Esophagus (tissue), 2 donors: ENCODE measurements around the gene FECH. TPM values are rescaled to one million over a fixed set of nuclear protein-coding genes. Genes with fewer than 3 reads are reported as not detected.

Source experiments
- H3K27ac ChIP-seq, 2 donors: one replicate each; pipeline ENCODE4 v1.5.1; 2013; ENCODE audit warnings: low read depth in 2 of 2, mild to moderate bottlenecking in 2 of 2, inconsistent platforms in 1 of 2, low read length in 1 of 2, moderate library complexity in 1 of 2
- H3K27me3 ChIP-seq, 2 donors: one replicate each; pipeline ENCODE4 v1.6.1; 2013; ENCODE audit warnings: low read length in 2 of 2, control low read depth in 1 of 2, mild to moderate bottlenecking in 1 of 2; ENCODE audit not compliant: insufficient read depth in 2 of 2, control insufficient read depth in 1 of 2
- H3K36me3 ChIP-seq, 2 donors: one replicate each; pipeline ENCODE4 v1.6.1; 2013; ENCODE audit warnings: low read length in 1 of 2; ENCODE audit not compliant: control insufficient read depth in 2 of 2, insufficient read depth in 2 of 2
- H3K4me1 ChIP-seq, 2 donors: one replicate each; pipeline ENCODE4 v1.6.1; 2013; ENCODE audit warnings: low read length in 1 of 2; ENCODE audit not compliant: control insufficient read depth in 2 of 2, insufficient read depth in 2 of 2
- H3K4me3 ChIP-seq, 2 donors: one replicate each; pipeline ENCODE4 v1.5.1; 2013; ENCODE audit warnings: low read length in 2 of 2, mild to moderate bottlenecking in 2 of 2, low read depth in 1 of 2, moderate library complexity in 1 of 2
- H3K9me3 ChIP-seq, 2 donors: one replicate each; pipeline ENCODE4 v1.6.1; 2013; ENCODE audit warnings: mild to moderate bottlenecking in 2 of 2, low read depth in 1 of 2, low read length in 1 of 2, moderate library complexity in 1 of 2; ENCODE audit not compliant: control insufficient read depth in 2 of 2, insufficient read depth in 1 of 2
- WGBS, 2 donors: extraction: QIAGEN DNeasy Blood & Tissue Kit; methylation state at CpG; one replicate each; pipeline ENCODE4 v1.1.7; 2013; 5-methylcytosine and 5-hydroxymethylcytosine counted together
- polyA plus RNA-seq, 2 donors: library from polyadenylated mRNA; stranded (reverse); fragments of 200-250 nt; gene quantifications; one replicate each; pipeline ENCODE4 v1.2.3, GENCODE V29; 2013
- donor health status: healthy with polysubstance abuse.
- donor health status: Bipolar disorder and iron deficiency.

The FECH gene
- polyA plus RNA-seq, 2 donors: 3.4 to 9.2 TPM

DNA sequence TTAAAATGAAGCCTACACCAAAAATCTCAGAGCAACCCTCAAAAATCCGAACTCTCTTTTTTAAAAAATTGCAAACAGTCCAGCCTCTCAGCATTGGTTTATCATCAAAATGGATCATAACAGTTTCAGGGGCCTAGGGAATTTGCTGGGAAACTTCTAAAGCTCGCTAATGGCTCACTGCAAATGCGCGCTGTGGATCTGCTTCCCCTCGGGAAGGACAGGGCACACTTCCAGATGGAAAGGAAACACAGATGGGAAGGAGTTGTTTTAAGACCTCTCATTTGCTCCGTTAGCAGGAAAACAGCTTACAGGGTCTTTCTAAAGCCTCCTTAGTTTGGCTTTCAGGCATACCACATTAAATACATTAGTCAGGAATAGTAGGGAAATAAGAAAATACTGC lies 27.2 kb downstream of the FECH start:
- Histone ChIP-seq H3K4me1 (no peaks in the 10 kb centered on the region), H3K27ac (no peak overlapping the region), H3K36me3 (peaks cover 4 to 12% of the 10 kb centered on the region in 2 donors), H3K4me3 (no peak overlapping the region), H3K9me3 (no peaks in the 10 kb centered on the region), H3K27me3 (no peaks in the 10 kb centered on the region)
- 68 to 72% methylated on average over 6 of the region's 6 CpGs for WGBS, 2 donors

DNA sequence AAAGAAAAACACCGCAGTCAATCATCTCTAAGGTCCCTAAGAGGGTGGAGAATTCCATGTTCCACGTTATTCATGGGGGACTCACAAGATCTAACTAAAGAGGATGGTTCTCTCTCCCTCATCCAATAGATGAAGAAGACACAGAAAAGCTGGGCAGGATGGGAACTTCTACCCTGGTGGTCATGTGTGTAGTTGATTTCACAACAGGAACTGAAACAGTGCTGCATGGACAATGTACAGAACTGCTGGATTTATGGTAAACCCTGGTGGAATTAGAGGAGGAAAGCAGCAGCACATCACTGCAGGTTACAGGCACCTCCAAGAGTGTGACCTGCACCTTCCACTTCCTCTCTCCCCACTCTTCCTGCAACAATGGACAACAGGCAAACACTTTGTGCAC lies 31.4 kb downstream of the FECH start:
- no peaks in the 10 kb centered on the region for H3K9me3 ChIP-seq
- peaks cover 4 to 16% of the 10 kb centered on the region in 2 donors for H3K36me3 ChIP-seq
- no peaks in the 10 kb centered on the region for H3K4me1 ChIP-seq
- 94 to 95% methylated on average over 2 of the region's 2 CpGs for WGBS, 2 donors
- no peak overlapping the region for H3K27ac ChIP-seq
- no peaks in the 10 kb centered on the region for H3K27me3 ChIP-seq
- no peak overlapping the region for H3K4me3 ChIP-seq

DNA sequence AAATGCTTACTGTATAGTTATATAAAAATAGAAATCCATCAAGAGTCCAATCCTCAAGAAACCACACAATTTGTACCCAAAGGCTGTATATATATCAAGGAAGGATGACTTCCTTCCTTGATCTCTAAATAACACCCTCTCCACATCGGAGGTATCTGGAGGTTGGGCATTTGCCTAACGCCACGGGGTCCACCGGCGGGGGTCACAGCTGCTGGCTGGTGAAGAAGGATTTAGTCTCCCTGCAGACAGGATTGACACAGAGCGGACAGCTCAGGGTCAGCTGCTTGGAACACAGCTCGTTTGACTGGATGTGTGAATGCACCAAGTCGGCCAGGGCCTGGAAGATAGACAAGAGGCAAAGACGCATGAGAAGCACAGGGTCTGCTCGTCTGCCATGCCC lies 36.0 kb downstream of the FECH start:
- Histone ChIP-seq H3K36me3 (peaks cover 0 to 13% of the 10 kb centered on the region in 2 donors), H3K27me3 (no peaks in the 10 kb centered on the region), H3K9me3 (no peaks in the 10 kb centered on the region), H3K27ac (no peak overlapping the region), H3K4me1 (no peaks in the 10 kb centered on the region), H3K4me3 (no peak overlapping the region)
- 84 to 86% methylated on average over 10 of the region's 10 CpGs for WGBS, 2 donors

DNA sequence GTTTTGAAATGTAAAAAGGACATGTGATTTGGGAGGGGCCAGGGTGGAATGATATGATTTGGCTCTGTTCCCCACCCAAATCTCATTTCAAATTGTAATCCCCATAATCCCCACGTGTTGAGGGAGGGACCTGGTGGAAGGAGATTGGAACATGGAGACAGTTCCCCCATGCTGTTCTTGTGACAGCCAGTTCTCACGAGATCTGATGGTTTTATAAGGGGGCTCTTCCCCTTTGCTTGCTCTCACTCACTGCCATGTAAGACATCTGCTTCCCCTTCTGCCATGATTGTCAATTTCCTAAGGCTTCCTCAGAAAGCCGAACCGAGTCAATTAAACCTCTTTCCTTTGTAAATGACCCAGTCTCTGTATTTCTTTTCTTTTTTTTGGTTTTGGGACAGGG lies 39.2 kb downstream of the FECH start:
- H3K4me1 ChIP-seq: no peaks in the 10 kb centered on the region
- WGBS, 2 donors: 75 to 80% methylated on average over 4 of the region's 4 CpGs

DNA sequence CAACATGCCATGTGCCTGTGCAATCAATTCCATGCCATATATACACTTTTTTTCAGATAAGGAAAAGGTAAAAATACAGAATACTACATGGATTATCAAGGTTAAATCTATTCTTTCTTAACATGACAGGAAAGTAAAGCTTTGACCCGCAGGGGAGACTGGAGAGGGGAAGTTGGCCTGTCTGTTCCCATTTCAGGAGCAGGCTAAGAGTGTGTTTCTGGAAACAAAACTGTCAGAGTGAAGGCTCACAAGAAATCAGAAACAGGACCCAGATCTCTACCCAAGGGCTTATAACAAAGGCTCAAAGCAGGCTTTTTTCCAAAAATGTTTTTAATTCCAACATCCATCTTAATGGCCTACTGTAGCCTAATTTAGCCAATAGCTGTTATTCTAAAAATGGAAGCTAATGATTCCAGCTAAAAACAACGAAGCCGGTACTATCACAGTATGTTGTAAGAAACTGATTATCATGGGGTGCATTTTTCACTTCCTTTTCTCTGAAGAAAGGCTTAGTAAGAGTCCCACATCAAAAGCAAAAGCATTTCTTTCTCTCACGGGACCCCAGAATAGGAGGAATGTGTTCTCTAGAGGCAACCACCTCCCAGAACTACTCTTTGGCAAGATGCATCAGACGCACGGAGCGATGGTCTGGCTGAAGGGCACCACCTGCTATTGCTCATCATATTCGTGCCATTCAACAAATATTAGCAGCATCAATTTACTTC lies 41.4 kb downstream of the FECH start:
- no peaks in the 10 kb centered on the region for H3K9me3 ChIP-seq
- WGBS, 2 donors: 63 to 68% methylated on average over 8 of the region's 8 CpGs
- H3K36me3 ChIP-seq: peaks cover 0 to 3% of the 10 kb centered on the region in 2 donors
- no peak overlapping the region for H3K27ac ChIP-seq
- H3K4me1 ChIP-seq: no peaks in the 10 kb centered on the region
- no peaks in the 10 kb centered on the region for H3K27me3 ChIP-seq
- H3K4me3 ChIP-seq: no peak overlapping the region

More for the DNA sequence above, 39.2 kb downstream of the FECH start:
- Histone ChIP-seq H3K4me3 (no peak overlapping the region), H3K27ac (no peak overlapping the region), H3K27me3 (no peaks in the 10 kb centered on the region), H3K36me3 (peaks cover 0 to 7% of the 10 kb centered on the region in 2 donors), H3K9me3 (no peaks in the 10 kb centered on the region)

DNA sequence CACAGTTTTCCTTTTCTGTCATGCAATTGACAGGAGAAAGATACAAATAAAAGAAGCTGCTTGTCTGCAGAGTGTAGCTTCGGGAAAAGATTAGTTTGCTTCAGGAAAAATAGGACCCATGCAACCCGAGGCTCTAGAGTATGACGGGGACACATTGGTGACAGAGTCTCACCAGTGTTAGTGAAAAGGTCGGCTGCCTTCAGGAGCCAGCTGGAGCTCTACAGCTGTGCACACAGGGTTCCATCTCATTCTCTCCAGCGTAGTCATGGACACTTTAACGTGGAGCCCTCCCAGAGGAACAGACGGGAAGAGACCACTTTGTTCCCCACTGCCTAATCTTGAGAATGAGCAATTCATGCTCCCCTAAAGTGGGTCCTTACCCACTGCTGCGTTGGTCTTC lies 42.9 kb downstream of the FECH start:
- no peak overlapping the region for H3K27ac ChIP-seq
- no peak overlapping the region for H3K4me3 ChIP-seq

DNA sequence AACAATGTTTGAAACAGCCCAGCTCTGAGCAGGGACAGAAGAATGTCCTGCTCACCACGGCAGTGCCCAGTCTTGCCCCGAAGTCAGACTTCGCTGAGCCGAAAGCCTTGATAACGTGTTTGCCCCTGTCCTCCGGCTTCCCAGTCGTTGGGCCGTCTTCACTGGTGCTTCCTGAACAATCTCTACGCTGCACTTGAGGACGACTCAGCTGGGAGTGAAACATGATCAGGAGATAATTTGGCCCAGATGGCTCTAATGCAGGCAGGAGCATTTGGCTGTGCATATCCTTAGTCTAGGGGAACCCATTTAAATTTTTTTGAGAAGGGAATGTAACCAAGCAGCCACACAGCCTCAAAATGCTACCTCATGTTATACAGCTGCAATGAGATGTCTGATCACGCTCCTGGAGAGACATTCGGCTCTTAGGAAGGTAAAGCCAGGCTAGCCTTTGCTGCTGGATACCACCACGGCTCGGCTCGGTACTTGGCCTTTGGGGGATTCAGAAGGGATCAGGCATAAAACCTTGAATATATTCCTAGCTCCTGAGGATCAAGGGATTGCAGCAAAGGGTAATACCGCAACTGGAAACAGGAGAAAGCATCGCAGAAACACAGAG lies 43.6 kb downstream of the FECH start:
- no peak overlapping the region for H3K27ac ChIP-seq
- no peaks in the 10 kb centered on the region for H3K27me3 ChIP-seq
- H3K4me3 ChIP-seq: no peak overlapping the region
- no peaks in the 10 kb centered on the region for H3K4me1 ChIP-seq
- H3K9me3 ChIP-seq: no peaks in the 10 kb centered on the region
- H3K36me3 ChIP-seq: no peaks in the 10 kb centered on the region
- 78% methylated on average over 17 of the region's 17 CpGs for WGBS, 2 donors

More for the DNA sequence above, 42.9 kb downstream of the FECH start:
- 81 to 83% methylated on average over 8 of the region's 8 CpGs for WGBS, 2 donors
- Histone ChIP-seq H3K9me3 (no peaks in the 10 kb centered on the region), H3K27me3 (no peaks in the 10 kb centered on the region), H3K36me3 (no peaks in the 10 kb centered on the region), H3K4me1 (no peaks in the 10 kb centered on the region)

DNA sequence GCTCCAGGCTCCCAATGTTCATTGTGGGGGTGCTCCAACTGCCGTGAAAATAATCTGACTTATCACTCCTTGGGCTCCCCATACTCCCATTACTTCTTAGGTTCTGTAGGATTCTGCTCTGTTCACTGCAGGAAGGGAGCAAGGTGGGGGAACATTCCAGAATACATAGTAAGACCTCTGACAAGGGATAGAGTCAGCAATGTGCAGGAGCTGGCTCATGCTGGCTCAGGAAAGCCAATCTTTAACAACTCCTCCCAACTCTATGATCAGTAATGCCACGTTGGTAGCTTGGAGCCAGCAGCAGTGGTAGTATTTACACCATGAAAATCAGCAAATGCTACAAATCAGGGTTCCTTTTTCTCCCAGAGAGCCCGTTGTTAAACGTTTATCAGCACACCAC lies 44.4 kb downstream of the FECH start:
- H3K27ac ChIP-seq: no peak overlapping the region
- H3K9me3 ChIP-seq: no peaks in the 10 kb centered on the region
- no peaks in the 10 kb centered on the region for H3K4me1 ChIP-seq
- H3K4me3 ChIP-seq: no peak overlapping the region
- no peaks in the 10 kb centered on the region for H3K27me3 ChIP-seq
- WGBS, 2 donors: 34 to 44% methylated on average over 4 of the region's 4 CpGs
- no peaks in the 10 kb centered on the region for H3K36me3 ChIP-seq

DNA sequence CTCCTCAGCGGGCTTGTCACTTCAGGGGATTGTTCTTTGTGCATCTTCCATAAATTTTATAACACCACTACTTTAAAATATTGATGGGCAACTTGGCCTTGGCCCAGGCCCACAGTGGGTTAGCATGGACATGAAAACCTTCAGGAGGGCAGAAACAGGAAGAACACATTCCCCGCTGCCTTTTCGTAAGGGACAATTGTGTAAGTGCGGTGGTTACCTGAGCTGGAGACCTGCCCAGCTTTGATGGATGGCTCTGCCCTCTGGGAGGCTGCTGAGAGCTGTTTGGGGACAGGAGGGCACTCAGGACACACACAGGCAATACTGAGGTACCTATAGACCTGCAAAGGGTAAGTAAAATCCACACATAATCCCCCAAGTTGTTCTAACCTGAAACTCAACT lies 46.8 kb downstream of the FECH start:
- Histone ChIP-seq H3K36me3 (no peaks in the 10 kb centered on the region), H3K9me3 (no peaks in the 10 kb centered on the region), H3K4me1 (no peaks in the 10 kb centered on the region), H3K4me3 (no peak overlapping the region), H3K27ac (no peak overlapping the region), H3K27me3 (no peaks in the 10 kb centered on the region)
- 69 to 79% methylated on average over 4 of the region's 4 CpGs for WGBS, 2 donors

DNA sequence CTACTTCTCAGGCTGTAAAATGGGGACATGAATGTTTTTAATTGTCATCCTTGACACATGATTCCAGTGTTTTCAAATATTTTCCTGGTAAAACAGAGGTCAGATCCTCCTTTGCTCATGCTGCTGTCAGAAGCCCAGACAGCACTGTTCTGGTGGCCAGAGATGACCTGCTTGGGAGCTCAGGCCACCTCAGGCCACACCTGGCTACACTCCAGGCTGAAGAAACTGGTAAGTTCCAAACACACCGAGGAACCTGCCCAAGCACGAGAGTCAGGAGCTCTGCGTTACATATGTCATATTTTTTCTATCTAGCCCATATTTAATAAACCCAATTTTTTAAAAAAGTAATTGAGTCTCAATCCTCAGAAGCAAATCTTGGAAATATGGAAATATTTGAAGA lies 47.9 kb downstream of the FECH start:
- Histone ChIP-seq H3K4me3 (no peak overlapping the region), H3K4me1 (no peaks in the 10 kb centered on the region), H3K27ac (no peak overlapping the region), H3K27me3 (no peaks in the 10 kb centered on the region), H3K9me3 (no peaks in the 10 kb centered on the region), H3K36me3 (no peaks in the 10 kb centered on the region)
- WGBS, 2 donors: 90 to 97% methylated on average over 3 of the region's 3 CpGs
